ENCODE data around the gene CRTC3. TPM values are rescaled to one million over a fixed set of nuclear protein-coding genes. Genes with fewer than 3 reads are reported as not detected.

CRTC3 gene
- total and polyA plus RNA-seq, 2 of the 13 experiments (the other 11 are each of a cell fraction or from before 2014, with no cell fraction given) = 8.4 to 11.8 TPM

GRCh38 chr15:90664650-90665287 is 135.0 kb downstream of the CRTC3 start (continued):
- TF ChIP-seq NR1H2 (CRISPR knock-in tag; IDR thresholded peaks at IDR 0.05; ENCODE audit: borderline replicate concordance, low read depth) (no peak), ZFY (CRISPR knock-in tag; IDR thresholded peaks at IDR 0.05) (peak; percentile 83), PHF8 (CRISPR knock-in tag; IDR thresholded peaks at IDR 0.05) (peak; percentile 81), HDAC2 (CRISPR knock-in tag; IDR thresholded peaks at IDR 0.05) (no peak), ZNF792 (CRISPR knock-in tag; IDR thresholded peaks at IDR 0.05) (0 out of 2 replicates have a peak, but pooled peaks have one; percentile 1), DNMT3B (CRISPR knock-in tag; conservative IDR thresholded peaks at IDR 0.05) (no peak), ZNF232 (CRISPR knock-in tag; IDR thresholded peaks at IDR 0.05; ENCODE audit: borderline replicate concordance) (0 out of 2 replicates have a peak, but pooled peaks have one; percentile 28), ATM (IDR thresholded peaks at IDR 0.05; ENCODE audit: borderline replicate concordance) (no peak), ZHX2 (IDR thresholded peaks at IDR 0.05; ENCODE audit: low read depth) (no peak), ZHX2 (CRISPR knock-in tag; IDR thresholded peaks at IDR 0.05; ENCODE audit: borderline replicate concordance) (peak; percentile 66; the same call in 1 of the 2 replicates), POGK (CRISPR knock-in tag; conservative IDR thresholded peaks at IDR 0.05) (peak; percentile 48; the same call in 1 of the 2 replicates), ZNF563 (CRISPR knock-in tag; IDR thresholded peaks at IDR 0.05) (0 out of 2 replicates have a peak, but pooled peaks have one; percentile 68), HES4 (CRISPR knock-in tag; IDR thresholded peaks at IDR 0.05; ENCODE audit: borderline replicate concordance) (0 out of 2 replicates have a peak, but pooled peaks have one; percentile 27), KDM5B (CRISPR knock-in tag; IDR thresholded peaks at IDR 0.05; ENCODE audit: borderline replicate concordance) (no peak), MTF1 (CRISPR knock-in tag; IDR thresholded peaks at IDR 0.05) (no peak), MAX (IDR thresholded peaks at IDR 0.05) (peak; percentile 24), MTA3 (CRISPR knock-in tag; IDR thresholded peaks at IDR 0.05) (no peak), ZFX (CRISPR knock-in tag; IDR thresholded peaks at IDR 0.05; ENCODE audit: low read depth) (peak; percentile 88)
